Activated CD4-positive, alpha-beta T cell treated with anti-CD3 and anti-CD28 coated beads, Interleukin-2, amount 50 U/mL, for 1 hour (primary cell): ENCODE data around the gene SLC17A1.

Experiments
- DNase-seq: peaks from one replicate; pipeline ENCODE4 v3.0.0-alpha.2; 2020

SLC17A1 gene

GRCh38 chr6:25830458-25830857 lies 1.4 kb downstream of the SLC17A1 start:
- no peak for DNase-seq

DNA sequence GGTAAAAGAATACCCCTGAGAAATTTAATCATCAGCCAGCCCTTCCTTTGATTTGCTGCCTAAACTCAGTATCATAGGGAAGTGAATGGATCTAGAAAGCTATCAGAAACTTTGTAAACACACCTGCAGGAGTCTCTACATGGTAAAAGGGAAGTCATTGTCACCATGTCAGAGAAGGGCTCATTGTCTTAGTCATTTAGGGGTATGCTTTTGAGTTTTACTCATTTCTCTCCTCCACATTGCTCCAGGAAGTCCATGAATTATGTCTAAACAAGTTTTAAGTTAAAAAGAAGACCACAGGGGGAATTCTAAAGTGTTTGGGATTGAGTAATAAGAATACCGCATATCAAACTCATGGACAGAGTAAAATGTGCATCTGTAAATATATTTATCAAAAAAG lies 2.5 kb downstream of the SLC17A1 start:
- no peak for DNase-seq

DNA sequence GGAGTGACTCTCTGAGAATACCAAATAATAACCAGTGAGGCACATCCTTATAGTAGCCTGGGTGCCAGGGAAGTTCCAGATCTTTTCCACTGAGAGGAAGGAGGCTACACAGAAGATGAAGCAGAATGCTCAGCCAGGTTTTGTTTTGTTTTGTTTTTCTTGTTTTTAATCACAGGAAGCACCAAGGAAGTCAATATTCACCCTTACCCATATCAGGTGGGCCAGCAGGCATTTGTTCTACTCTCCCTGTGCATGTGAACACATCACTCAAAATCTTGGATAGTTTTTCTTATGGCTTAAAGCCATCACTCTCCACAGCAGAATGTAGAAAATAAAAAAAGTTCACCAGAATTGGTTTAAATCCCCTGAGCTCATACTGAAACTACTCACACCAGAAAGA lies 10.5 kb downstream of the SLC17A1 start:
- no peak for DNase-seq

- no peak for DNase-seq
Measured at GRCh38 chr6:25816252-25816651, 15.6 kb downstream of the SLC17A1 start.

- no peak for DNase-seq
Measured at GRCh38 chr6:25815194-25815593, 16.7 kb downstream of the SLC17A1 start.

DNA sequence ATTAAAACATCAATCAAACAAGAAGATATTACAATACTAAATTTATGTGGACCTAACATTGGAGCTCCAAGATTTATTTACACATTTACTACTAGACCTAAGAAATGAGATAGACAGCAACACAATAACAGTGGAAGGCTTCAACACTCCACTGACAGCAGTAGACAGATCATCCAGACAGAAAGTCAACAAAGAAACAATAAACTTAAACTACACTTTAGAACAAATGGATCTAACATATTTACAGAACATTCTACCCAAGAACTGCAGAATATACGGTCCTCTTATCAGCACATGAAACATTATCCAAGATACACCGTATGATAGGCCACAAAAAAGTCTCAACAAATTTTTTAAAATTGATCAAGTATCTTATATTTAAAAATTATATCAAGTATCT lies 27.0 kb downstream of the SLC17A1 start:
- no peak for DNase-seq

DNA sequence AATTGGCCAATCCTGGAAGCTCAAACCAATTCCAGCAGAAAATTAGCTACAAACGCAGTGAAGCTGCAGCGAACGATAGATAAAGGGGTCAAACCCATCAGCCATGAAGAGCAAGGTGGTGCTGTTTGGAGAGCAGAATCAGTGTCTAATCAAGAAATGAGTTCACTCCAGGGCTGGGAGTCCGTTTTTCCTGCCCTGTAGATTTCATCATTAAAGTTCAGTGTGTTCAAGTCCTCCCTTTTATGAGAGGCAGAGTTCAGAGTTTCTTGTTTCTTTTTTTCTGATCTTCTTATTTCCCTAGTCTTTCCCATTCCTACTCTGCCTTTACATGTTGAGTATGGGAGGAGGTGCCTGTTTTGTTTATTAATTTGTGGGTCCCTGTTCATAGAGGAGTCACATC lies 30.4 kb downstream of the SLC17A1 start:
- DNase-seq, result no peak

DNA sequence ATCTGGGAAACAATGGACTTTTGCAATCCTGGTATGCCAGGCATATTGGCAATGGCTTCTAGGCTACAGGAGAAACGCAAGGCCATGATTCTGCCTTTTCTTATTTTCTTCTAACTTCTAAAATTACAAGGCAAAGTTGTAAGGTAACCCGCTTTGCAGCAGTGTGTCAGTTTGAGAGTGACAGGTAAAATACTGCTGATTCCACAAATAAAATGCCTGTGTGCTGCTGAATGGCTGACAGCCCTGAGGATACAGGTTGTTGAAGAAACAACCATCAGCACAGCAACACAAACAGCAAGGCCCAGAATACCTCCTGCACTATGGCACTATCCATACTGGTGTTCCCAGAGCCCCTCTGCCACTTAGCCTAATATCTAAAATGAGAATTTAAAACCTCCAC lies 37.1 kb downstream of the SLC17A1 start:
- no peak for DNase-seq

DNA sequence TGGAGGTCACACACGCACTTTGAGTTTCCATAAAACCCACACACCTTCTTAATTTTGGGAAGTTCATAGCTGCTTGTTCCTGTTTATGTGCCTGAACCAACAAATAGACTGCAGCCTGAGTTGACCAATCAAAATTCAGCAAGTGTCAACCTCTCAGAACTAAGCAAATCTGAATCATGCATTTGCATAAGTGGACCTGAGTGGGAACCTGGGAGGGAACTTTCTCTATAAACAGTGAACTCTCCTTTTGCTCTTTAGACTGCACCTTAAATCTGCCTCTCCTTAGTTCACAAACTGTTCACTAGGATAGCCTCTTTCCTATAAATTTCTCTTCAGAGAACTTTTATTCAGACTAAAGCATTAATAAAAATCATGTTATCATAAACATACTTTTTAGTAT lies 37.9 kb downstream of the SLC17A1 start:
- no peak for DNase-seq

GRCh38 chr6:25792016-25792415 lies 39.8 kb downstream of the SLC17A1 start:
- DNase-seq, result no peak

DNA sequence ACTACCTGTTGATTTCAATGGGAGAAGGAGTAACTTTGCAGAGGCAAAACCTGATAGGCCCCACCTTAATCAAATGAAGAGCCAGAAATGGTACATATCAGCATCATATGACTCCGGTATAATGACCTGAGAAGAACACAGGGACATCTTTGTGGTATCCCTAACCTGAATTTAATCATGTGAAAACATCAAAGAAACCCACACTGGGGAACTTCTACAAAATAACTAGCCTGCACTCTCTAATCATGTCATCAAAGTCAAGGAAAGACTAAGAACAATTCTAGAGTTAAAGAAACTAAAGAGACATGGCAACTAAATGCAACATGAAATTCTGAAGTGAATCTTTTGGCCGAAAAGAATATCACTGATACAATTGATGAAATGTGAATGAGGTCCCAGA lies 42.4 kb downstream of the SLC17A1 start:
- no peak for DNase-seq

DNA sequence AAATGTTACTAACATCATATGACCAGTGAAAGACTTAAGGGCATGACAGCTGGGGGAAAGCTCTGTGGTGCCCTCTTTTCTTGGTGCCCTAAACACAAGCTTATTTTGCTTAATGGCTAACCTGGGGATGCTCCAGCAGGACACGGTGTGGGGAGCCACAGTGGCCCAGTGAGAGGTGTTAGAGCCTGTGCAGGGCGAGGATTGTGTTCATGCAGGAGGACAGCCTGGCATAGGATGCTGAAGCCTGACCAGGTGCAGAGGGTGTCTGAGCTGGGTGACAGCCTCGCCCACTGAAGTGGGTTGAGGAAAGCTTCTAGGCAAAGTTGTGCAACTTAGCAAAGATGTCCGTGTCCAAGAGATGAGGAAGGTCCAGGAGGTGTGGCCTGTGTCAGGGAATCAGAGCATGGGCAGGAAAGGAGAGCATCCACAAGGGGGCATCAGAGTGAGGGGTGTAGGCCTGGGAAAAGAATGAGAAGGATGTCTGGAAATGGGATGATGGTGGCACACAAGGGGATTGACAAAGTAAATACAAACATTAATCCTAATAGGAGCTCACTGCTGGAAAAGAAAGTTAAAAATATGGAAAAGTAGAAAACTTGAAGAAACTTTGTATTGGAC lies 43.4 kb downstream of the SLC17A1 start:
- peak; percentile 30 for DNase-seq

DNA sequence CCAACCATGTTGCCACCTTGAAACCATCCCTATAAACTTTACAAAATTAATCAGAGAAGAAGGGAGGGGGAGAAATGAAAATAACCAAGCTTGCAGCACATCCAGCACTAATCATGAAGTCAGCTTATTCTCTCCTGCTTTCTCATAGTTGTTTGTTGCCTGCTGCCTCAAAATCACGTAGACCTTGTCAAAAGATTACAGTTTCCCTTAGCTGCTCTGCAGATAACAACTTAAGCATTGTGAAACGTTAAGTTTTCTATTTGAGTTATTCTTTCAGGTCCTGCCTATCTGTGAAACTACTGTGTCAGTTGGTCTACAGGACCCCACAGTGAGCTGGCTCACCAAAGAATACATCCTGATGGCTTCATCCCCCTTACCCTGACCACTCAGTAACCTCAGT lies 44.4 kb downstream of the SLC17A1 start:
- DNase-seq, result no peak

DNA sequence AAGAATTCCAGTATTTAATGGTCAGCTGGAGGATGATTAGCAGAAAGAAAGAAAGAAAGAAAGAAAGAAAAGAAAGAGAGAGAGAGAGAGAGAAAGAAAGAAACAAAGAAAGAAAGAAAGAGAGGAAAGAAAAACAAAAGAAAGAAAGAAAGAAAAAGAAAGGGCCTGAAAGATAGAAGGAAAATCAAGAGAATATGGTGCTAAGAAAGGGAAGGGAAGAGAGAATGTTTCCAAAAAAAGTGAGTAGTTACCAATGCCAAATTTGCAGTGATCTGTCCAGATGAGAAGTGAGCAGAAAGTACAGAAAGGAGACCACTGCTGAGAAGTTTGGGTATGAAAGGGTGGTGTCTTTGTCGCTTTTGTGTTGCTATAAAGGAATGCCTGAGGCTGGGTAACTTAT lies 50.7 kb downstream of the SLC17A1 start:
- DNase-seq, result no peak

- no peak for DNase-seq
Measured at GRCh38 chr6:25777856-25778649, 53.8 kb downstream of the SLC17A1 start.

DNA sequence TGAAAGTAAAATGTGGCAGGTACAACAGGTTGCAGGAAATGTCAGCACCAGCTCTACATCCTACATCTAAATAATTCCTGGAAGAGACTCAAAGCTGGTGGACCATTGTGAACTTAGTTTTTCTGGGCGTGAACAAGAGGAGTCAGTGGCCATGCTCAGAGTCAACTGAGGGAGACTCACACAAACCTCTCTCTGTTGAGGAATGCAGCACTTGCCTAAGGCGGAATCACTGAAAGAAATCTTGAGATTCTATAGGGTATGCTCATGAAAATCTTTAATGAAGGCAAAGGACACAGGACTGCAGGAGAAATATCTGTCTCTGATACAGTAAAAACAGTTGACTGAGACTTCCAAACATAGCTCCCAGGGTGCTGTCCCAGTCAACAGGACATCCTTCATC lies 54.8 kb downstream of the SLC17A1 start:
- DNase-seq, result no peak

- no peak for DNase-seq
Measured at GRCh38 chr6:25774120-25774715, 57.6 kb downstream of the SLC17A1 start.

- no peak for DNase-seq
Measured at GRCh38 chr6:25769983-25770382, 61.9 kb downstream of the SLC17A1 start.

DNA sequence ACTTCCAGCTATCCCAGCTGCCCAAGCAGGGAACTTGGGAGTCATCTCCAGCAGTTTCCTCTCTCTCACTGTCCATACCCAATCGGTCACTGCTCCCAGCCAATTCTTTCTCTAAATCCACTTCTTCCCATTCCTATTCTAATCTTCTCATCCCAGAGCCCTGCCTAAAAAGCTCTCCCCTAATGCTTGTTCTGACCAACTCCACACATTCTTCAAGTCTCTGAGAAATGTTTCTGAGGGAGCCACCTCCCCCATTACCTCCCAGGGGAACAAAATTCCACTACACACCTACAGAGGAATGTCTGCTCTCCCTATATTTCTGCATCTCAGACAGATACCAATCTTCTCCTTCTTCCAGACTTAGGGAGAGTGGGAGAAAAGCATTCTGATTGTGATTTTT lies 63.3 kb downstream of the SLC17A1 start:
- DNase-seq, result no peak

DNA sequence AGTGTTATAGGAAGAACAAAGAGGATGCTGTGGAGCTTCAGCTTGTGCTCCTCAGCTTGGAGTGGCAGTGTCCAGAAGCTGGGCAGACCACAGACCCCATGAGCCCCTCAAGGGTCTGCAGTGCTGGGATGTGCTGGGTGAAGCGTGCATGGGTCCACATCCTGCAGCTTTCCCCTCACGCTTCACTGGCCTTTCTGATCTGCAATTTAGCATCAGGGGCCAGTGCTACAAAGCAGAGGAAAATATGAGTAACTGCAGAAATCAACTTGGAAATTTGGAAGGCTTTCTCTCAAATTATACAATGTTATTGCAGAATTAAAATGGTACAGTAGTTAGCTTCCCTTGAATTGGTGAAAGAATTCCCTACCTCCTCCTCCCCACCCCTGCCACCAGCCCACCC lies 67.2 kb downstream of the SLC17A1 start:
- DNase-seq, result no peak

- DNase-seq, result no peak
Measured at GRCh38 chr6:25757936-25758642, 73.8 kb downstream of the SLC17A1 start.

- no peak for DNase-seq
Measured at GRCh38 chr6:25756382-25757363, 75.2 kb downstream of the SLC17A1 start.

GRCh38 chr6:25755483-25755882 lies 76.4 kb downstream of the SLC17A1 start:
- DNase-seq, result no peak
